Measurements from ENCODE around the gene XAB2.

XAB2 gene

DNA sequence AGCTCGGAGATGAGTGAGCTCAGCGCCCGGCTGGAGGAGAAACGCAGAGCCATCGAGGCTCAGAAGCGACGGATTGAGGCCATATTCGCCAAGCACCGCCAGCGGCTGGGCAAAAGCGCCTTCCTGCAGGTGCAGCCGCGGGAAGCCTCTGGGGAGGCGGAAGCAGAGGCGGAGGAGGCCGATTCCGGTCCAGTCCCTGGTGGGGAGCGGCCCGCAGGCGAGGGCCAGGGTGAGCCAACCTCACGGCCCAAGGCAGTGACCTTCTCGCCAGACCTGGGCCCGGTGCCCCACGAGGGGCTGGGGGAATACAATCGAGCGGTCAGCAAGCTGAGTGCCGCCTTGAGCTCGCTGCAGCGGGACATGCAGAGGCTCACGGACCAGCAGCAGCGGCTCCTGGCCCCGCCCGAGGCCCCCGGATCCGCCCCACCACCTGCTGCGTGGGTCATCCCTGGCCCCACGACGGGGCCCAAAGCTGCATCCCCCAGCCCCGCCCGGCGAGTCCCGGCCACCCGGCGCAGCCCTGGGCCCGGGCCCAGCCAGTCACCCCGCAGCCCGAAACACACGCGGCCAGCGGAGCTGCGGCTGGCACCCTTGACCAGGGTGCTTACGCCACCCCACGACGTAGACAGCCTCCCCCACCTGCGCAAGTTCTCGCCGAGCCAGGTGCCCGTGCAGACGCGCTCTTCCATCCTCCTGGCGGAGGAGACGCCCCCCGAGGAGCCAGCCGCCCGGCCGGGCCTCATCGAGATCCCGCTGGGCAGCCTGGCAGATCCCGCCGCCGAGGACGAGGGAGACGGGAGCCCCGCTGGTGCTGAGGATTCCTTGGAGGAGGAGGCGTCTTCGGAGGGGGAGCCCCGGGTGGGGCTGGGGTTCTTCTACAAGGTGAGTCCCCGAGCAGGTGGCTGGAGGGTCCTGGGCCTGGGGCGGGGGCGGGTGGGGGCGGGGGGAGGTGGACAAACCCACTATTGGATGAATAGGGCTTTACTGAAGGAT, 16.8 kb downstream of the XAB2 start:
- in situ Hi-C loops (cut with HindIII; ENCODE audit: low sequenced_read_pairs), result no loop called here

DNA sequence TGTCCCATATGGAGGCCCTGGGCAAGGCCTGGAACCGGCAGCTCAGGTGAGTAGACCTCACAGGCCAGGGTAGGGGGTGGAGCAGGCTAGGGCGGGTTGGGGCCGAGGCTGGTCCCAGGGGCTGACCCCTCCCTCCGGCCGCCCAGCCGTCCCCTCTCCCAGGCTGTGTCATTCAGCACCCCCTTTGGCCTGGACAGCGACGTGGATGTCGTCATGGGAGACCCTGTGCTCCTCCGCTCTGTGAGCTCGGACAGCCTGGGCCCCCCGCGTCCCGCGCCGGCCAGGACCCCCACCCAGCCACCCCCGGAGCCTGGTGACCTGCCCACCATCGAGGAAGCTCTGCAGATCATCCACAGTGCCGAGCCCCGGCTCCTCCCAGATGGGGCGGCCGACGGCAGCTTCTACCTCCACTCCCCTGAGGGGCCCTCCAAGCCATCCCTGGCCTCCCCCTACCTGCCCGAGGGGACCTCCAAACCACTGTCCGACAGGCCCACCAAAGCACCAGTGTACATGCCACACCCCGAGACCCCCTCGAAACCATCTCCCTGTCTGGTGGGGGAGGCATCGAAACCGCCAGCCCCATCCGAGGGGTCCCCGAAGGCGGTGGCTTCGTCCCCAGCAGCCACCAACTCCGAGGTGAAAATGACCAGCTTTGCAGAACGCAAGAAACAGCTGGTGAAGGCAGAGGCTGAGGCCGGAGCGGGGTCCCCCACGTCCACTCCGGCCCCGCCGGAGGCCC, 17.6 kb downstream of the XAB2 start:
- in situ Hi-C loops (cut with HindIII; ENCODE audit: low sequenced_read_pairs), result no loop called here

DNA sequence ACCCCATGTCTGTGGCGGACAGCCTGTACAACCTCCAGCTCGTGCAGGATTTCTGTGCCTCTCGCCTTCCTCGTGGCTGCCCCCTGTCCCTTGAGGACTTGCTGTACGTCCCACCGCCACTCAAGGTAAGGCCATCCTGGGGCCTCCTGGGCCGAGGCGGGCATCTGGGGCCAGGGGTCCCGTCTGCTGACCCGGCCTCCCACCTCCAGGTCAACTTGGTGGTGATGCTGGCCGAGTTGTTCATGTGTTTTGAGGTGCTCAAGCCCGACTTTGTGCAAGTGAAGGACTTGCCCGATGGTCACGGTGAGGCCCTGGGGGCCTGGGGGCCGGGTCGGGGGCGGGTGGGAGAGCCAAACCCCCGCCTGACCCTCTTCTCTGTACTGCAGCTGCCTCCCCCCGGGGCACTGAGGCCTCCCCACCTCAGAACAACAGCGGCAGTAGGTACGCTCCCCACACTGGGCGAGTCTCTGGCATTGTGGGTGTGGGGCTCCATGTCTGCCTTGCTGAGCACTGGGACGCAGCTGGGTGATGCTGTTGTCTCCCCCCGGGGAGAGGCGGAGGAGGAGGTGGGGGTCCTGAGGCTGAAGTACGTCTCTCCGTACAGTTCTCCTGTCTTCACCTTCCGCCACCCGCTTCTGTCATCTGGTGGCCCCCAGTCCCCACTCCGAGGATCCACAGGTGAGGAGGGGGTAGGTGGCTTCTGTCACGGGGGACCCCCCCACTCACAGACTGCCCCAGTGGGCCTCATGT, 18.7 kb downstream of the XAB2 start:
- in situ Hi-C loops (cut with HindIII; ENCODE audit: low sequenced_read_pairs), result no loop called here

DNA sequence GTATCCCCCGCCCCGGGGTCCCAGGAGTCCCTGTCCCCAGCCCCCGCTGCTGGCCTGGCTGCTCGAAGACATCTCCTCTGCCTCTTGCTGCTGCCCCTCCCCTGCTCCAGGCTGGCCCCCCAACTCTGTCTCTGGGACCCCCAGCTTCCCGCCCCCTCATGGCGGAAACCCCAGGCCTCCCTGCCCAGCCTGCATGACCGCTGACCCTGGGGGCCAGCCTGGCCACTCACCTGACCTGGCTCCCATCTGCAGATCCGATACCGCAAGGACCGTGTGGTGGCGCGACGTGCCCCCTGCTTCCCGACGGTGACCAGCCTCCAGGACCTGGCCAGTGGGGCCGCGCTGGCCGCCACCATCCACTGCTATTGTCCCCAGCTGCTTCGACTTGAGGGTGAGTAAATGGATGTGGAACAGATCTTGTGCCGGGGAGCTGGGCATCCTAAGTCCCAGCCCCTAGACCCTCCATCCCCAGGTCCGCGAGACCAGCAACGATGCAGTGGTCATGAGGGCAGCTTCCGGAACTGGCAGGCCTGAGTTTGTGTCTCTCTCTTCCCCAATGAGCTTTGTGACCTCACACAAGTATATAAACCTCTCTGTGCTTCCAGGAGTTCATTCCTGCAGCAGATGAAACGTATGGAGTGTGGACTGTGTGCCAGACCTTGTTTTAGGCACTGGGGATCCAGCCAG, 21.3 kb downstream of the XAB2 start:
- in situ Hi-C loops (cut with HindIII; ENCODE audit: low sequenced_read_pairs), result loop anchor here (5.0 kb wide), 2 partner anchors 51 to 89 kb away; no protein-coding TSS in a partner anchor

DNA sequence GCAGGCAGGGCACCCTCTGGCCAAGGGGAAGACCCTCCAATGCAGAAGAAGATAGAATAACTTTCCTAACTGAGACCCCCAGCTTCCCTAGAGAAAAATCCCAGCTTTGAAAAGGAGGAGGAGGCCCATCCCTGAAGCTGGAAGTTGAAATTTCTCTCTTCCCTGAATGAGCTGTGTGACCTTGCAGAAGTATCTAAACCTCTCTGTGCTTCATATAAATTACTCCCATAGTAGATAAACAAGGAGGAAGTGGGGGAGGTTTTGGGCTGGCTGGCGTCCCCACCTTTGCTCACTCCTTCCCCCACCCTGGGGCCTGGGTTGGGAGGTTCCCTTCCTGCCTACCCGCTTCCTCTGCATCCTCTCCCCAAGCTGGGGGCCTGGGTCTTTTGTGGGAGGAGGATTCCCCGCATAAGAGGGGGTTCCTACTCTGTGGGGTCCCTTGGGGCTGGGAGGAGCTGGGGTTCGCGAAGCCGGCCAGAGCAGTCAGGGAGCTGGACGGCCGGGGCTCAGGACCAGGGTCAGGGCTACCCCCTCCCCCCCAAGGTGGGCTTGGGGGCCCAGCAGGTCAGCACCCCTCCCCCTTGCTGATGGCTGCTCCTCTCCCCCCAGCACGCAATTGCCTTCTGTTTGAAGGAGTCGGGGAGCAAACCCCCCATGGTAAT, 22.0 kb downstream of the XAB2 start:
- in situ Hi-C loops (cut with HindIII; ENCODE audit: low sequenced_read_pairs), result loop anchor here (5.0 kb wide), 2 partner anchors 50 to 90 kb away; no protein-coding TSS in a partner anchor

DNA sequence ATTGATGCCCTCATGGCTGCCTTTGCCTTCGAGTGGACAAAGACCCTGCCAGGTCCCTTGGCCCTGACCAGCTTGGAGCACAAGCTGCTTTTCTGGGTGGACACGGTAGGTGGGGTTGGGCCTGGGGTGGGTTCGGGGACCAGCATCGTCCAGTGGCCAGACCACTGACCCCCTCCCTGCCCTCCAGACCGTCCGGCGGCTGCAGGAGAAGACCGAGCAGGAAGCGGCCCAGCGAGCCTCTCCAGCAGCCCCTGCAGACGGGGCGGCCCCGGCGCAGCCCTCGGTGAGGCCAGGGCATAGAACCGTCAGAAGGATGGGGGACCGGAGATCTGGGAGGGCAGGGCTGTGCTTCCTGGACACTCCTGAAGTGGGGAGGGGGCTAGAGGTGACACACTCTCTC, 23.1 kb downstream of the XAB2 start:
- in situ Hi-C loops (cut with HindIII; ENCODE audit: low sequenced_read_pairs), result loop anchor here (5.0 kb wide), 2 partner anchors 49 to 91 kb away; no protein-coding TSS in a partner anchor

DNA sequence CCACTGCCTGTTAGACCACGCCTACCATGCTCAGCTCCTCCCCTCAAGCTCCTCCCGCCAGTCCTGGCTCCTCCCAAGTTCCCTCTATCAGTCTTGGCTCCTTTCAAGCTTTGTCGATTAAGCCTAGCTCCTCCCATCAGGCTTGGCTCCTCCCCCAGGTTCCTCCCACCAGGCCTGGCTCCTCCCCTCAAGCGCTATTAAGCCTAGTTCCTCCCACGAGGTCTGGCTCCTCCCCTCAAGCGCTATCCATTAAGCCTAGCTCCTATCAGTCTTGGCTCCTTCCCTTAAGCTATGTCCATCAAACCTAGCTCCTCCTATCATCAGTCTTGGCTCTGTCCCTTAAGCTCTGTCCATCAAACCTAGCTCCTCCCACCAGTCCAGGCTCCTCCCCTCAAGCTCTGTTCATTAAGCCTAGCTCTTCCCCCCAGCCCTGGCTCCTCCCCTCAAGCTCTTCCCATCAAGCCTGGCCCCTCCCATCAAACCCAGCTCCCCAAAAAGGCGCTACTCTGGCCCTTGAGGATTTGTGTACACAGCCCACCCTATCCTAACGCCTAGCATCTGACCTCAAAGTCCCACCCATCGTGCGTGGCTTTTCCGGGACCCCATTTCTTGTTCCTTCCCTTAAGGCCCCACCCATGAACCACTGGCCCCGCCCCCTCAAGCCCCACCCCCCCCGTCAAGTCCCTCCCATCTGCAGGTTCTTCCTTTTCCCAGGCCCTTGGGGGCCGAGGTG, 23.7 kb downstream of the XAB2 start:
- in situ Hi-C loops (cut with HindIII; ENCODE audit: low sequenced_read_pairs), result loop anchor here (5.0 kb wide), 2 partner anchors 48 to 92 kb away; no protein-coding TSS in a partner anchor

DNA sequence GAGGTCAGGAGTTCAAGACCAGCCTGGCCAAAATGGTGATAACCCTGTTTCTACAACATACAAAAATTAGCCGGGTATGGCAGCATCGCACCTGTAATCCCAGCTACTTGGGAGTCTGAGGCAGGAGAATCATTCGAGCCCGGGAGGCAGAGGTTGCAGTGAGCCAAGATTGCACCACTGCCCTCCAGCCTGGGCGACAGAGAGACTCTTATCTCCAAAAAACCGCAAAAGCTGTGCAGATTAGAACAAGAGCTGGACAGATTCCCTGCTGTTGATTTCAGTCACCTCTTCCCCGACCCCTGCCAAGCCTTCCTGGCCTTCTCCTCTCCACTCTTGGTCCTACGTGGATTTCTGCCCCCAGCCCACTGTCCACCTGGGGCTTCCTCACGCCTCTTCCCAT, 25.4 kb downstream of the XAB2 start:
- in situ Hi-C loops (cut with HindIII; ENCODE audit: low sequenced_read_pairs), result no loop called here

DNA sequence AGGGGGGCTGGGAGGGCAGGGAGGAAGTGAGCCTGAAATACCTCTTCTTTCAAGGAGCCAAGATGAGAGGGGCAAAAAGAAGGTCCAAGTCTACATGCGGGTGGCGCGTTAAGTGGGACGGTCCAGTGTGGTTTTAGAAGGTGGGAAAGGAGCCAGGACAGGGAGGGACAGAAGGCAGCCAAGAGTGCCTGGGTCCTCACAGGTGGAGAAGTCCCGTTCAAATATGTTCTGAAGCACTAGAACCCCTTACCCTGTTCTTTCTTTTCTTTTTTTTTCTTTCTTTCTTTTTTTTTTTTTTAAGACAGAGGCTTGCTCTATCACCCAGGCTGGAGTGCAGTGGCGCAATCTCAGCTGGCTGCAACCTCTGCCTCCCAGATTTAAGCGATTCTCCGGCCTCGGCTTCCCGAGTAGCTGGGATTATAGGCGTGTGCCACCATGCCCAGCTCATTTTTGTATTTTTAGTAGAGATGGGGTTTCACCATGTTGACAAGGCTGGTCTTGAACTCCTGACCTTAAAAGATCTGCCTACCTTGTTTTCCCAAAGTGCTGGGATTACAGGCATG, 26.3 kb downstream of the XAB2 start:
- in situ Hi-C loops (cut with HindIII; ENCODE audit: low sequenced_read_pairs), result no loop called here

DNA sequence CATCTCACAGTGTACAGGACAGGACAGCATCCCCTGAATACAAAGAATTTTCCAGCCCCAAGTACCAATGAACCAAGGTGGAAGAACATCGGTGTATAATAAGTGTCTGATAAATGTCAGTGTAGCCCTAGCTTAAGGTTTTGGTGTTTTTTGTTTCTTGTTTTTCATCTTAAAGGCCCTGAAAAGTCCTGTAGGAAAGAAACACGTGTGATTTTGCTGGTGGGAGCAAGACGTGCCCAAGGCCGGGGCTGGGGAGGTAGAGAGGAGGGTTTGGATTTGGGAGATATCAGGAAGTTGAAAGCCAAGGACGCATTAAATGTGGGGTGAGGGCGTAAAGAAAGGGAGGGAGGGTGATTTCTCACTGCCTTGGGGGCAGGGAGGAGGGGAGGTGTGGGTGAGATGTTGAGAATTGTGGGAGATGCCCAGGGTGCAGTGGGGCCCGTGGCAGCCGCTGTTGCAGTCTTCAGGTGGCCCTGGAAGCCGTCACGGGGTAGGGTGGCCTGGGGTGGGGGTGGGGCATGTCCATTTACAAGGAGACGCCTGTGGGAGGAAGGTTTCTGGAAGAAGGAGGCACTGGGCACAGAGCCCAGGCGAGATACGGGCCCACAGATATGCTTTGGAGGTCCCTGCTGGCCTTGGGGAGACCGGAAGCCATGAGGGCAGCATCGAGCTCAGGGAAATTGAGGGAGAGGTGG, 27.0 kb downstream of the XAB2 start:
- in situ Hi-C loops (cut with HindIII; ENCODE audit: low sequenced_read_pairs), result no loop called here

DNA sequence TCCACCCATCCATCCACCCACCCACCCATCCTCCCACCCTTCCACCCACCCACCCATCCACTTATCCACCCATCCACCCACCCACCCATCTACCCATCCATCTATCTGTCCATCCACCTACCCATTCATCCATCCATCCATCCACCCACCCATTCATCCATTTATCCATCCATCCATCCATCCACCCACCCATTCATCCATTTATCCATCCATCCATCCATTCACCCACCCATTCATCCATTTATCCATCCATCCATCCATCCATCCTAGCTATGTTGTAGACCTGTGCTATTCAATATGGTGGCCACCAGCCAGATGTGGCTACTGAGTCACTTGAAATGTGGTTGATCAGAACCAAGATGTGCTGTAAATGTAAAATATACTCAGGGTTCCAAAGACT, 28.6 kb downstream of the XAB2 start:
- in situ Hi-C loops (cut with HindIII; ENCODE audit: low sequenced_read_pairs), result no loop called here

DNA sequence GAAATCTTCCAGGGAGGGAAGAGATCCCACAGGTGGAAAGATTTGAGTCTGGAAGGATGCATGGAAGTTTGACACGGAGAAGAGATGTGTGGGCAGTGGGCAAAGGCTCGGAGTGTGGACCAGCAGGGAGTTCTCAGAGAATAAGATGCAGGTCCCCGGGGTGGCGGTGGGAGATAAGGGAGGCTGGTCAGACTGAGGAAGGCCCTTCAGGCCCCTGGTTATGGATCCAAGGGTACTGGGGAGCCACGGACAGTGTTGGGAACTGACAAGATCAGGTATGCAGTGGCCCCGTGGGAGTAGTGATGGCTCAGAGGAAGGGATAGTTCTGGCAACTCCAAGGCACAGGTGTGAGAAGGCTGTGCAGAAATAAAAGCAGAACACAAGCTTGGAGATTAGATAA, 31.2 kb downstream of the XAB2 start:
- in situ Hi-C loops (cut with HindIII; ENCODE audit: low sequenced_read_pairs), result no loop called here

DNA sequence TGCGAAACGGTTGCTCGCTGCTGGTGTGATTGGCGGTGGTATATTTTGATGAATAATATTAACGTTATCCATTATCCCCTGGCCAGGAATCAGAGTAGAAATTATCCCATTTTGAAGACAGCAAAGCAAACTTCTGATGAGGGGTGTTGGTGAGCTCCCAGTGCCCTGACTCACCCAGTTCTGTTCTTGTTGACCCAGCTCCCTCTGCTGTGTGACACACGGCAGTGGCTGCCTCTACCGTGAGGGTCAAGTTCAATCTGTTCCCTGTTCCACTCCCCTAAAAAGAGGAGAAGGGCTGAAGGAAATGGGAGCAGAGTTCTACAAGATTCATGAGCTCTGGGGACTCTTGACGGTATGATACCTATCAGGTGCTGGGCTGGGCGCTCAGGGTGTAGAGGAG, 31.7 kb downstream of the XAB2 start:
- in situ Hi-C loops (cut with HindIII; ENCODE audit: low sequenced_read_pairs), result no loop called here

DNA sequence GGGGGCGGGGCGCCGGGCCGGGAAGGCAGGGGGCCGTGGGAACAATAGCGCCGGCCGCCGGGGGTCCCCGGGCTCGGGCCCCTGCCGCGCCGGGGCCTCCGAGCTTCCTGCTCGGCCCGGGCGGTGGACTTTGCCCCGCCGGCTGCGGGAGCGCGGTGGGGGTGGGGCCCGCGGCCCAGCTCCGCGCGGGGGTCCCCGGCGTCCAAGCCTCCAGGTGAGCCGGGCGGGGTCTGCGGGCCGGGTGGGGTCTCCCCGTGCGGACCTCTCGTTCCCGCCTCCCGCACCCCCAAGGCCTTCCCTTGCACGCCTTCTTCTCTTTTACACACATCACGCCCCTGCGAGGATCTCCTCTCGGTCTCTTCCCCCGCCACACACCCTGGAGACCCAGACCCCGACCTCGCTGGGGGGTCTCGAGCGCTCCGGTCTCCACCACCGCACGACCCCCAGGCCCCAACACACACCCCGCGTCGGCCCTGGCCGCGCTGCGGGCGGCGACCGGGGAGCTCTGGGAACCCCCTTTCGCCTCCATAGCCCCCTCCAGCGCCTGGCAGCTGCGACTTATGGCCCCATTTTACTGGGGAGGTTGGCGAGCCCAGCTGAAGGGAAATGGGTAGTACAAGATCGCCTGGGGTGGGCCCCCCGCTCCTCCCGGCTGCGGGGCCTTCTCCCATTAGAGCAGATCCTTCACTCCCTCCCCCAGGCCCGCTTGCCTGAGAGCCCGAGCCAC, 33.0 kb downstream of the XAB2 start:
- in situ Hi-C loops (cut with HindIII; ENCODE audit: low sequenced_read_pairs), result no loop called here

DNA sequence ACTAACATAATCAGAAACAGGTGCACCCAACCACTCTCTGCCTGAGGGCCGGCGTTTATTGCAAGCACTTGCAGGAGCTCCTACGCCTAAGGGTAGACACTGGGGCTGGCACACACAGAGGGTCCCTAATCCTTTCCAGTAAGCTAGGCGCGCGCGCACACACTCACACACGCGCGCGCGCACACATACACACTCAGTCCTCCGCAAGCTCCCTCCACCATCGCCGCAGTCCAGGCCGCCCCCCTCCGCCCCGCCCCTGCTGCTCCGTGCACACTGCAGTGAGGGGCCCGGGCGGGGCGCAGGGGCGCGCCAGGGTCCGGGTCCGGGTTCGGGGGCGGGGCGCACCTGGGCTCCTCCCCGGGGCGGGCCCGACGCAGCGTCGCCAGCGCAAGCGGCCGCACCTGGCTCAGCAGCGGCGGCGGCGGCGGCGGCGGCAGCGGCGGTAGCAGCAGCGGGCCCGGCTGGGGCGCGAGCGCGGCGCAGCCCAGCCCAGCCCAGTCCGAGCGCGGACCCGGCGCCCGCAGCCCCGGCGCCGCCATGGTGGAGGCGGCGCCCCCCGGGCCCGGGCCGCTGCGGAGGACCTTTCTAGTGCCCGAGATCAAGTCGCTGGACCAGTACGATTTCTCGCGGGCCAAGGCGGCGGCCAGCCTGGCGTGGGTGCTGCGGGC, 33.7 kb downstream of the XAB2 start, which contains the start of gene CAMSAP3:
Gene CAMSAP3, plus strand, starts transcription at position 398 of the 668 bp plus-strand sequence. Its CDS starts 140 bp downstream, at position 538.
- in situ Hi-C loops (cut with HindIII; ENCODE audit: low sequenced_read_pairs), result no loop called here

DNA sequence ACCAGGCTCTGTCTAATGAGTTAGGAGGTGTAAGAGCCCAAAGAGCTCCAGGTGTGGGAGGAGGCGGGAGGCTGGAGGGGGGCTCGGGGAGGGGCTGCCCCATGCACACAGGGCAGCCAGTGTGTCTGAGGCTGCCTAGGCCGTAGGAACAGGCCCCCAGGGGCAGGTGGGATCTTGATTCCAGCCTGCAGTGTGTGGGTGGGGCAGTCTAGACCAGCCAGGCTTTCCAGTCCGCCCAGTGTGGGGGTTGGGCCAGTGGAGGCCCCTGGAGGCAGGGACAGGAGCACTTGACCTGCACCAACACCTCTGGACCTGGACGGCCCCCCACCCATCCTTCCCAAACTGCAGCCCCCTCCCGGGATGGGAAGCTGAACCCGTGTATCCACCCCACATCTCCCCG, 39.1 kb downstream of the XAB2 start:
- in situ Hi-C loops (cut with HindIII; ENCODE audit: low sequenced_read_pairs), result no loop called here

DNA sequence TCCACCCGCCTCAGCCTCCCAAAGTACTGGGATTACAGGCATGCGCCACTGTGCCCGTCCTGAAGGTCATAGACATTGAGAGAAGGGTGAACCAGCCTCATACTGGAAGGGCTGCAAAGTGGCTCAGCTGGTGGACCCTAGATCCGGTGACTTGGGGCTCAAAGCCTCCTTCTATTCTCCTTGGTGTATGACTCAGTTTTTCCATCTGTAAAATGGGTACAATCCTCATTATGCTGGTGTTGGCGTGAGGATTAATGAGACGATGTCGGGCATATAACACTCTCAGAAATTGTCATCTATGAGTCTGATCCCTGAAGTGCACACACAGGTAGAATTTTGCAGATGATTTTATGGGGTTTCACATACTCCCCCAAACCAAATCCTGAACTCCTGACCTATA, 39.5 kb downstream of the XAB2 start:
- in situ Hi-C loops (cut with HindIII; ENCODE audit: low sequenced_read_pairs), result loop anchor here (10.0 kb wide), 1 partner anchor 225 kb away; no protein-coding TSS in a partner anchor

All from endothelial cell of hepatic sinusoid (primary cell).